Sigmoid colon (tissue), 7 donors: ENCODE results near the gene DPF3. TPM values are rescaled to one million over a fixed set of nuclear protein-coding genes. Genes with fewer than 3 reads are reported as not detected.

Experiments
- DNase-seq: peaks from one replicate; pipeline ENCODE4 v3.0.0-alpha.2; 2019
- H3K27ac ChIP-seq, 4 donors: fragments of 200-600 bp; sonication (generic); one replicate each; pipeline ENCODE4 v1.5.1; 2016 to 2019; ENCODE audit warnings: mild to moderate bottlenecking in 1 of 4
- H3K27me3 ChIP-seq, 3 donors: fragments of 200-600 bp; sonication (generic); one replicate each; pipeline ENCODE4 v1.5.1; 2019; ENCODE audit warnings: mild to moderate bottlenecking in 1 of 3
- H3K36me3 ChIP-seq, 4 donors: fragments of 200-600 bp; sonication (generic); one replicate each; pipeline ENCODE4 v1.5.1; 2016 to 2019
- H3K4me1 ChIP-seq, 4 donors: fragments of 200-600 bp; sonication (generic); one replicate each; pipeline ENCODE4 v1.5.1; 2017 to 2019
- H3K4me3 ChIP-seq, 4 donors: fragments of 200-600 bp; sonication (generic); one replicate each; pipeline ENCODE4 v1.5.1; 2017 to 2019; ENCODE audit warnings: mild to moderate bottlenecking in 2 of 4, moderate library complexity in 1 of 4
- H3K9me3 ChIP-seq, 4 donors: fragments of 200-600 bp in 3 of 4; sonication (generic) in 3 of 4; one replicate each; pipeline versions ENCODE4 v1.5.1 to v1.6.1; 2013 to 2019
- EP300 ChIP-seq, 4 donors: sonication (generic); formaldehyde crosslinking; IDR thresholded peaks; one replicate each; pipeline ENCODE4 v1.6.1; 2017; ENCODE audit warnings: antibody characterized with exemption in 4 of 4
- POLR2A ChIP-seq, 2 donors: fragments of 450-650 bp; IDR thresholded peaks; one replicate each; pipeline ENCODE4 v1.6.1; 2016; ENCODE audit warnings: antibody characterized with exemption in 2 of 2, mild to moderate bottlenecking in 2 of 2, moderate library complexity in 2 of 2
- POLR2AphosphoS5 ChIP-seq, 4 donors: sonication (generic); formaldehyde crosslinking; IDR thresholded peaks; one replicate each; pipeline ENCODE4 v1.6.1; 2017; ENCODE audit warnings: antibody characterized with exemption in 4 of 4
- WGBS, 2 donors: extraction: QIAGEN DNeasy Blood & Tissue Kit; methylation state at CpG; one replicate each; pipeline ENCODE4 v1.1.7; 2013; 5-methylcytosine and 5-hydroxymethylcytosine counted together
- intact Hi-C: fragments of 100-400 bp; cut with DNase I; formaldehyde crosslinking; loops from one replicate; pipeline ENCODE4 v1.15.1; 2023
- polyA plus RNA-seq, 3 donors: library from polyadenylated mRNA; stranded (reverse); fragments of 200-250 nt; gene quantifications; one replicate each; pipeline ENCODE4 v1.2.3, GENCODE V29; 2013
- total RNA-seq, 4 donors: library from RNA; depleted of rRNA; stranded (reverse); fragments of >200 nt; gene quantifications; one replicate each; pipeline ENCODE4 v1.1.0, GENCODE V29; 2016
- TF ChIP-seq, protein P1 (sequence below), 4 experiments: fragments of 450-650 bp in 3 of 4; fragments of 200-600 bp in 1 of 4; IDR thresholded peaks; one replicate each; pipeline ENCODE4 v1.5.1; 2016 to 2019; ENCODE audit warnings: antibody characterized with exemption in 4 of 4, mild to moderate bottlenecking in 3 of 4, moderate library complexity in 2 of 4
- donor health status: healthy with polysubstance abuse.
- donor health status: Bipolar disorder and iron deficiency.
- donor health status: healthy.

The DPF3 gene
- total RNA-seq (1 to 10 TPM in 3 of 4 donors, under 1 TPM in 1; 0.28 to 2.9 (median 2.0) TPM), polyA plus RNA-seq (1 to 10 TPM; 1.6 to 4.5 (median 4.2) TPM)

GRCh38 chr14:72893636-72894322 is at the start of gene DPF3:
DPF3 (minus strand) TSS chr14:72894101; CDS start chr14:72894088, 13 bp downstream.
- H3K4me3 ChIP-seq: peak within 1 kb of the TSS; percentile 46 to 91 (median 76)
- H3K9me3 ChIP-seq: no peaks in the 10 kb centered on the region
- H3K4me1 ChIP-seq: peaks cover 0 to 29% (median 24%) of the 10 kb centered on the region in 4 donors
- H3K36me3 ChIP-seq: no peaks in the 10 kb centered on the region
- WGBS, 2 donors: 1% methylated on average over 54 of the region's 54 CpGs
- H3K27me3 ChIP-seq: peaks cover 7 to 57% (median 11%) of the 10 kb centered on the region in 3 donors
- peak in 1 of 4 donors; percentile 84 for TF ChIP-seq POLR2AphosphoS5 (IDR thresholded peaks at IDR 0.05)
- TF ChIP-seq, protein P1, sequence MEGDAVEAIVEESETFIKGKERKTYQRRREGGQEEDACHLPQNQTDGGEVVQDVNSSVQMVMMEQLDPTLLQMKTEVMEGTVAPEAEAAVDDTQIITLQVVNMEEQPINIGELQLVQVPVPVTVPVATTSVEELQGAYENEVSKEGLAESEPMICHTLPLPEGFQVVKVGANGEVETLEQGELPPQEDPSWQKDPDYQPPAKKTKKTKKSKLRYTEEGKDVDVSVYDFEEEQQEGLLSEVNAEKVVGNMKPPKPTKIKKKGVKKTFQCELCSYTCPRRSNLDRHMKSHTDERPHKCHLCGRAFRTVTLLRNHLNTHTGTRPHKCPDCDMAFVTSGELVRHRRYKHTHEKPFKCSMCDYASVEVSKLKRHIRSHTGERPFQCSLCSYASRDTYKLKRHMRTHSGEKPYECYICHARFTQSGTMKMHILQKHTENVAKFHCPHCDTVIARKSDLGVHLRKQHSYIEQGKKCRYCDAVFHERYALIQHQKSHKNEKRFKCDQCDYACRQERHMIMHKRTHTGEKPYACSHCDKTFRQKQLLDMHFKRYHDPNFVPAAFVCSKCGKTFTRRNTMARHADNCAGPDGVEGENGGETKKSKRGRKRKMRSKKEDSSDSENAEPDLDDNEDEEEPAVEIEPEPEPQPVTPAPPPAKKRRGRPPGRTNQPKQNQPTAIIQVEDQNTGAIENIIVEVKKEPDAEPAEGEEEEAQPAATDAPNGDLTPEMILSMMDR (IDR thresholded peaks at IDR 0.05): no peak
- peak; percentile 98 for DNase-seq
- intact Hi-C loops: loop anchor here (2.0 to 5.0 kb wide), 3 partner anchors 33 to 81 kb away; partner anchors contain the start of gene DCAF4
- peak within 1 kb of the TSS; percentile 45 to 76 (median 71) for H3K27ac ChIP-seq

DNA sequence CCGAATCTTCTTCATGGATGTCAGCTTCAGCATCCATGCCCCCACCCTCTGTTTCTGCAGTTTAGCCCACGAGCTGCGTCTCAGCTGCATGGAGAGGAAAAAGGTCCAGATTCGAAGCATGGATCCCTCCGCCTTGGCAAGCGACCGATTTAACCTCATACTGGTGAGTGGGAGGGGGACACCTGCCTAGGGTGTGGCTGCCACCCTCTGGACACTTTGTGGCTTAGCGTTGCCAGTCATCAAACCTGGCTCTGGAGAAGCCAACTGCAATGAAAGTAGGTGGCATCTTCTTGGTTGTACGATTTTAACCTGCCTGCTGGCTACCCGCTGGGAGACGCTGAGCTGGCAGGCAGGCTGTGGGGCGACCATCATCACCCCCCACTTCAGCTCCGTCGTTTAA is 49.0 kb upstream of the DPF3 start:
- no peaks in the 10 kb centered on the region for H3K4me1 ChIP-seq
- H3K36me3 ChIP-seq: peaks cover 0 to 67% (median 11%) of the 10 kb centered on the region in 4 donors
- intact Hi-C loops: no loop called here
- H3K4me3 ChIP-seq: no peak overlapping the region
- H3K9me3 ChIP-seq: no peaks in the 10 kb centered on the region
- 91 to 93% methylated on average over 14 of the region's 14 CpGs for WGBS, 2 donors
- no peak for DNase-seq
- no peak for TF ChIP-seq EP300 (IDR thresholded peaks at IDR 0.05)
- TF ChIP-seq POLR2A (IDR thresholded peaks at IDR 0.05): no peak
- TF ChIP-seq, protein P1 (IDR thresholded peaks at IDR 0.05): no peak
- no peak for TF ChIP-seq POLR2AphosphoS5 (IDR thresholded peaks at IDR 0.05)
- H3K27me3 ChIP-seq: no peaks in the 10 kb centered on the region
- H3K27ac ChIP-seq: no peak overlapping the region

- DNase-seq: no peak
- Histone ChIP-seq H3K4me3 (no peak overlapping the region), H3K36me3 (peaks cover 0 to 59% (median 13%) of the 10 kb centered on the region in 4 donors), H3K4me1 (no peaks in the 10 kb centered on the region), H3K27me3 (no peaks in the 10 kb centered on the region), H3K9me3 (no peaks in the 10 kb centered on the region), H3K27ac (no peak overlapping the region)
- intact Hi-C loops: no loop called here
- WGBS, 2 donors: 80 to 86% methylated on average over 12 of the region's 12 CpGs
- TF ChIP-seq EP300 (IDR thresholded peaks at IDR 0.05) (no peak), POLR2AphosphoS5 (IDR thresholded peaks at IDR 0.05) (no peak), POLR2A (IDR thresholded peaks at IDR 0.05) (no peak)
- TF ChIP-seq, protein P1 (IDR thresholded peaks at IDR 0.05): no peak
Measured at GRCh38 chr14:72941286-72941985, 47.5 kb upstream of the DPF3 start.

DNA sequence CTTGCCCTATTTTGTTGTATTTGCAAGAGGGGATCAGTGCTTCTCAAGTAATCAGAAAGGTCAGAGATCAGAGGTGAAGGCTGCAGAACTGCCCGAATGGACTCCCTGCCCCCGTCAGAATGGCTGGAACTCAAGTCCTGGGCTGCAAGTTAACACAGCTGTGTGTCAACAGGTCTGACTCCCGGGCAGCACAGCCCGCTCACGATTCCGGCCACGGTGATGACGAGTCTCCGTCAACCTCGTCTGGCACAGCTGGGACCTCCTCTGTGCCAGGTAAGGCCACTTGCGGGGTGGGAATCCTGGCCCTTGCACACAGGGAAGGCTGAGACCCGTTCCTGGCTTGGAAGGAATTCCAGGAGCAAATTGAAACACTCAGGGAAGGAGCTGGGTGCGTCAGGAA is 45.7 kb upstream of the DPF3 start:
- DNase-seq: no peak
- Histone ChIP-seq H3K4me3 (no peak overlapping the region), H3K4me1 (no peaks in the 10 kb centered on the region), H3K9me3 (no peaks in the 10 kb centered on the region), H3K27ac (no peak overlapping the region), H3K27me3 (no peaks in the 10 kb centered on the region), H3K36me3 (peaks cover 0 to 57% (median 13%) of the 10 kb centered on the region in 4 donors)
- intact Hi-C loops: no loop called here
- 87 to 92% methylated on average over 13 of the region's 13 CpGs for WGBS, 2 donors
- TF ChIP-seq POLR2A (IDR thresholded peaks at IDR 0.05) (no peak), EP300 (IDR thresholded peaks at IDR 0.05) (no peak), POLR2AphosphoS5 (IDR thresholded peaks at IDR 0.05) (no peak)
- TF ChIP-seq, protein P1 (IDR thresholded peaks at IDR 0.05): no peak
